T-cell (primary cell): ENCODE measurements around the gene DDR1. TPM values are rescaled to one million over a fixed set of nuclear protein-coding genes. Genes with fewer than 3 reads are reported as not detected.

Experiments
- ATAC-seq, 4 experiments: fragments of 200-7000 bp in 3 of 4; fragments of 150-1000 bp in 1 of 4; cut with Tn5 transposase; replicated peaks in 1 of 4; 1 replicate in 3 of 4; 2 replicates in 1 of 4; pipeline ENCODE4 v1.10.0; 2021; ENCODE audit warnings: moderate library complexity in 3 of 4, mild to moderate bottlenecking in 2 of 4, moderate number of reproducible peaks in 1 of 4
- CTCF ChIA-PET, 2 donors: fragments of 300-600 bp; sonication (Branson Sonifier 250); formaldehyde crosslinking; loops; one replicate each; lab custom pipeline; 2022; ENCODE audit warnings: antibody characterized with exemption in 2 of 2; lab: Charles Lee
- POLR2A ChIA-PET, 2 donors: fragments of 300-600 bp; sonication (Branson Sonifier 250); formaldehyde crosslinking; loops; one replicate each; lab custom pipeline; 2022; ENCODE audit warnings: antibody characterized with exemption in 2 of 2; lab: Charles Lee
- DNase-seq, 35 experiments: peaks; one replicate each; pipeline versions ENCODE4 v3.0.0 to v3.0.0-alpha.2; 2013 to 2023
- H3K27ac ChIP-seq: one replicate; pipeline ENCODE4 v1.5.1; 2013; ENCODE audit warnings: low read length
- H3K27me3 ChIP-seq, 2 experiments: replicated peaks in 1 of 2; 1 replicate in 1 of 2; 2 replicates in 1 of 2; pipeline versions ENCODE4 v1.6.1 to v1.7.0; 2013; ENCODE audit warnings: low read length in 1 of 2, mixed read lengths in 1 of 2; ENCODE audit not compliant: control insufficient read depth in 2 of 2, insufficient read depth in 2 of 2; ENCODE audit errors: extremely low read depth in 1 of 2
- H3K36me3 ChIP-seq, 2 donors: 1 replicate in 1 of 2; 2 replicates in 1 of 2; pipeline versions ENCODE4 v1.6.1 to v1.7.0; 2013; ENCODE audit warnings: low read length in 1 of 2; ENCODE audit not compliant: control insufficient read depth in 2 of 2, insufficient read depth in 1 of 2; ENCODE audit errors: extremely low read depth in 1 of 2
- H3K4me1 ChIP-seq, 2 experiments: 1 replicate in 1 of 2; 2 replicates in 1 of 2; pipeline versions ENCODE4 v1.6.1 to v1.7.0; 2013; ENCODE audit warnings: low read length in 2 of 2, mixed read lengths in 1 of 2; ENCODE audit not compliant: insufficient read depth in 2 of 2, control insufficient read depth in 1 of 2; ENCODE audit errors: extremely low read depth in 1 of 2
- H3K4me3 ChIP-seq, 2 donors: 1 replicate in 1 of 2; 2 replicates in 1 of 2; pipeline versions ENCODE4 v1.5.1 to v1.7.0; 2013; ENCODE audit warnings: mild to moderate bottlenecking in 2 of 2, low read length in 1 of 2, moderate library complexity in 1 of 2; ENCODE audit not compliant: control insufficient read depth in 1 of 2; ENCODE audit errors: extremely low read depth in 1 of 2
- H3K9me3 ChIP-seq: 2 replicates; pipeline ENCODE4 v1.7.0; 2013
- H3K27ac Mint-ChIP-seq, 2 donors: one replicate each; pipeline ENCODE4 v1.8.0; 2020 to 2021; ENCODE audit warnings: mild to moderate bottlenecking in 2 of 2, mixed read lengths in 2 of 2
- H3K27me3 Mint-ChIP-seq, 2 donors: one replicate each; pipeline ENCODE4 v1.8.0; 2021 to 2022; ENCODE audit warnings: mixed read lengths in 2 of 2
- H3K36me3 Mint-ChIP-seq: one replicate; pipeline ENCODE4 v1.8.0; 2021; ENCODE audit warnings: mixed read lengths
- H3K4me1 Mint-ChIP-seq, 3 donors: one replicate each; pipeline ENCODE4 v1.8.0; 2020 to 2022; ENCODE audit warnings: mixed read lengths in 3 of 3, mild to moderate bottlenecking in 1 of 3
- H3K4me3 Mint-ChIP-seq, 3 donors: one replicate each; pipeline ENCODE4 v1.8.0; 2020 to 2022; ENCODE audit warnings: mild to moderate bottlenecking in 3 of 3, mixed read lengths in 3 of 3, moderate library complexity in 3 of 3
- H3K9me3 Mint-ChIP-seq, 3 donors: one replicate each; pipeline ENCODE4 v1.8.0; 2020 to 2022; ENCODE audit warnings: mixed read lengths in 3 of 3
- WGBS: methylation state at CpG from one replicate; pipeline ENCODE4 v1.1.5; 2013; ENCODE audit warnings: missing lambda C conversion rate; ENCODE audit not compliant: insufficient coverage; 5-methylcytosine and 5-hydroxymethylcytosine counted together
- total RNA-seq, 35 experiments: library from RNA in 6 of 35; stranded (reverse) in 6 of 35; fragments of 120-200 nt in 1 of 35; gene quantifications; one replicate each; pipeline versions ENCODE4 v1.2.1 to v1.2.4 and lab custom pipeline; 2013 to 2026

Gene DDR1
- total RNA-seq, 5 donors from 2014 or later (not counting 1 experiment from before 2014, with no cell fraction given): 8.8 to 23.9 (median 19.3) TPM

- no peaks in the 10 kb centered on the region for H3K36me3 ChIP-seq
- Mint-ChIP-seq H3K27me3 (peaks cover 56 to 70% of the 10 kb centered on the region in 2 donors), H3K36me3 (no peaks in the 10 kb centered on the region), H3K4me1 (peaks cover 2 to 9% (median 4%) of the 10 kb centered on the region in 3 donors), H3K4me3 (no peak overlapping the region), H3K27ac (peak overlapping the region in 1 of 2 donors; percentile 13), H3K9me3 (no peaks in the 10 kb centered on the region)
- ATAC-seq: no peak
- H3K9me3 ChIP-seq: no peaks in the 10 kb centered on the region
- H3K4me1 ChIP-seq: no peaks in the 10 kb centered on the region
- no peak overlapping the region for H3K27ac ChIP-seq
- H3K4me3 ChIP-seq: no peak overlapping the region
- peak in 2 of 35 experiments; percentile 16 to 18 for DNase-seq
- peaks cover 0 to 75% of the 10 kb centered on the region in 2 experiments for H3K27me3 ChIP-seq
- 22% methylated on average over 13 of the region's 15 CpGs for WGBS
- ChIA-PET POLR2A (no interaction called here), CTCF (interaction anchor here in 1 of 2 donors (0.6 to 0.8 kb wide), 3 partner anchors 38 to 148 kb away, joined by 3 to 10 read pairs (median 5); no protein-coding TSS in a partner anchor)
Measured at GRCh38 chr6:30942338-30943060, 58.2 kb downstream of the DDR1 start.

GRCh38 chr6:30944051-30944450, 59.7 kb downstream of the DDR1 start:
- Histone ChIP-seq H3K27ac (no peak overlapping the region), H3K4me3 (no peak overlapping the region), H3K9me3 (no peaks in the 10 kb centered on the region), H3K4me1 (no peaks in the 10 kb centered on the region), H3K36me3 (no peaks in the 10 kb centered on the region), H3K27me3 (peaks cover under 1 to 65% of the 10 kb centered on the region in 2 experiments)
- ATAC-seq: no peak
- peaks cover 2 to 9% (median 4%) of the 10 kb centered on the region in 3 donors for H3K4me1 Mint-ChIP-seq
- H3K27ac Mint-ChIP-seq: no peak overlapping the region
- WGBS: 76% methylated on average over 2 of the region's 4 CpGs
- peaks cover 4% of the 10 kb centered on the region for H3K36me3 Mint-ChIP-seq
- no peak for DNase-seq
- no peaks in the 10 kb centered on the region for H3K9me3 Mint-ChIP-seq
- ChIA-PET POLR2A (no interaction called here), CTCF (no interaction called here)
- H3K27me3 Mint-ChIP-seq: peaks cover 72 to 79% of the 10 kb centered on the region in 2 donors
- no peak overlapping the region for H3K4me3 Mint-ChIP-seq

GRCh38 chr6:30945281-30945680, 61.0 kb downstream of the DDR1 start:
- H3K27me3 ChIP-seq: peaks cover 2 to 54% of the 10 kb centered on the region in 2 experiments
- ATAC-seq (no peak), DNase-seq (no peak)
- Mint-ChIP-seq H3K27me3 (peaks cover 80 to 82% of the 10 kb centered on the region in 2 donors), H3K36me3 (peaks cover 4% of the 10 kb centered on the region), H3K4me1 (peaks cover 2 to 9% (median 4%) of the 10 kb centered on the region in 3 donors), H3K4me3 (no peak overlapping the region), H3K9me3 (no peaks in the 10 kb centered on the region), H3K27ac (no peak overlapping the region)
- POLR2A ChIA-PET: interaction anchor here (0.6 to 0.7 kb wide), 2 partner anchors 75 to 96 kb away, joined by 4 to 8 read pairs; no protein-coding TSS in a partner anchor
- CTCF ChIA-PET: no interaction called here
- no peaks in the 10 kb centered on the region for H3K4me1 ChIP-seq
- H3K4me3 ChIP-seq: no peak overlapping the region
- WGBS: 100% methylated on average over 1 of the region's 5 CpGs
- no peak overlapping the region for H3K27ac ChIP-seq
- H3K9me3 ChIP-seq: no peaks in the 10 kb centered on the region
- no peaks in the 10 kb centered on the region for H3K36me3 ChIP-seq

- peaks cover 4% of the 10 kb centered on the region for H3K36me3 Mint-ChIP-seq
- no peak for ATAC-seq
- H3K4me1 ChIP-seq: no peaks in the 10 kb centered on the region
- H3K4me3 Mint-ChIP-seq: no peak overlapping the region
- ChIA-PET POLR2A (no interaction called here), CTCF (no interaction called here)
- H3K27ac ChIP-seq: no peak overlapping the region
- peaks cover 2 to 9% (median 4%) of the 10 kb centered on the region in 3 donors for H3K4me1 Mint-ChIP-seq
- H3K27me3 Mint-ChIP-seq: peaks cover 76 to 82% of the 10 kb centered on the region in 2 donors
- peaks cover 5 to 42% of the 10 kb centered on the region in 2 experiments for H3K27me3 ChIP-seq
- H3K9me3 Mint-ChIP-seq: peaks cover 0 to 6% (median 0%) of the 10 kb centered on the region in 3 donors
- no peak for DNase-seq
- H3K27ac Mint-ChIP-seq: no peak overlapping the region
- no CpG with 5 or more reads among the region's 4 CpGs for WGBS
- H3K9me3 ChIP-seq: no peaks in the 10 kb centered on the region
- H3K36me3 ChIP-seq: no peaks in the 10 kb centered on the region
- no peak overlapping the region for H3K4me3 ChIP-seq
Measured at GRCh38 chr6:30947231-30947630, 62.9 kb downstream of the DDR1 start.

- H3K4me1 ChIP-seq: no peaks in the 10 kb centered on the region
- ATAC-seq (no peak), DNase-seq (no peak)
- ChIA-PET POLR2A (no interaction called here), CTCF (no interaction called here)
- H3K36me3 Mint-ChIP-seq: peaks cover 4% of the 10 kb centered on the region
- no peak overlapping the region for H3K4me3 Mint-ChIP-seq
- H3K27ac Mint-ChIP-seq: no peak overlapping the region
- H3K4me1 Mint-ChIP-seq: no peaks in the 10 kb centered on the region
- peaks cover 65 to 74% of the 10 kb centered on the region in 2 donors for H3K27me3 Mint-ChIP-seq
- H3K9me3 ChIP-seq: no peaks in the 10 kb centered on the region
- 94% methylated on average over 4 of the region's 6 CpGs for WGBS
- no peaks in the 10 kb centered on the region for H3K36me3 ChIP-seq
- H3K27me3 ChIP-seq: peaks cover 6 to 36% of the 10 kb centered on the region in 2 experiments
- no peak overlapping the region for H3K4me3 ChIP-seq
- H3K9me3 Mint-ChIP-seq: peaks cover 0 to 6% (median 0%) of the 10 kb centered on the region in 3 donors
- H3K27ac ChIP-seq: no peak overlapping the region
Measured at GRCh38 chr6:30948811-30949210, 64.5 kb downstream of the DDR1 start.
